Activated naive CD8-positive, alpha-beta T cell treated with anti-CD3 and anti-CD28 coated beads, Interleukin-2, amount 50 U/mL, for 24 hours (primary cell): ENCODE measurements around the gene FARP1.

Source experiments
- ATAC-seq: fragments of 150-1000 bp; cut with Tn5 transposase; one replicate; pipeline ENCODE4 v1.10.0; 2021
- DNase-seq: peaks from one replicate; pipeline ENCODE4 v3.0.0; 2021
- H3K27ac Mint-ChIP-seq: one replicate; pipeline ENCODE4 v1.8.0; 2021; ENCODE audit warnings: mild to moderate bottlenecking, mixed read lengths
- H3K27me3 Mint-ChIP-seq: one replicate; pipeline ENCODE4 v1.8.0; 2021; ENCODE audit warnings: mixed read lengths
- H3K36me3 Mint-ChIP-seq: one replicate; pipeline ENCODE4 v1.8.0; 2021; ENCODE audit warnings: low read depth, mixed read lengths
- H3K4me1 Mint-ChIP-seq: one replicate; pipeline ENCODE4 v1.8.0; 2021; ENCODE audit warnings: mixed read lengths
- H3K4me3 Mint-ChIP-seq: one replicate; pipeline ENCODE4 v1.8.0; 2021; ENCODE audit warnings: mild to moderate bottlenecking, moderate library complexity, mixed read lengths
- H3K9me3 Mint-ChIP-seq: one replicate; pipeline ENCODE4 v1.8.0; 2021; ENCODE audit warnings: mixed read lengths

Gene FARP1

DNA sequence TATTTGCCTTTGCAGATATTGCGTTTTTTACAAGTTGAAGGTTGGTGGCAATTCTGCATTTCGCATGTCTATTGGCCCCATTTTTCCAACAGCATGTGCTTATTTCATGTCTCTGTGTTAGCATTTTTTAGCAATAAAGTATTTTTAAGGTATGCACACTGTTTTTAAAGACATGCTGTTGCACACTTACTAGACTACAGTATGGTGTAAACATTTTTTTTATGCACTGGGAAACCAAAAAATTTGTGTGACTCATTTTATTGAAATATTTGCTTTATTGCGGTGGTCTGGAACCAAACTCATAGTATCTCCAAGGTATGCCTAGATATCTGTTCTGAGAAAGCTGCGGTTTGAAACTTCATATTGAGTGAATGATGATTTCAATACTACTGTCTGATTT is 89.6 kb downstream of the FARP1 start:
- no peak for ATAC-seq
- no peak for DNase-seq
- H3K4me3 Mint-ChIP-seq = no peak overlapping the region
- H3K4me1 Mint-ChIP-seq = no peaks in the 10 kb centered on the region
- H3K36me3 Mint-ChIP-seq = no peaks in the 10 kb centered on the region
- peaks cover 4% of the 10 kb centered on the region for H3K27me3 Mint-ChIP-seq
- H3K9me3 Mint-ChIP-seq = peaks cover 10% of the 10 kb centered on the region
- no peak overlapping the region for H3K27ac Mint-ChIP-seq

DNA sequence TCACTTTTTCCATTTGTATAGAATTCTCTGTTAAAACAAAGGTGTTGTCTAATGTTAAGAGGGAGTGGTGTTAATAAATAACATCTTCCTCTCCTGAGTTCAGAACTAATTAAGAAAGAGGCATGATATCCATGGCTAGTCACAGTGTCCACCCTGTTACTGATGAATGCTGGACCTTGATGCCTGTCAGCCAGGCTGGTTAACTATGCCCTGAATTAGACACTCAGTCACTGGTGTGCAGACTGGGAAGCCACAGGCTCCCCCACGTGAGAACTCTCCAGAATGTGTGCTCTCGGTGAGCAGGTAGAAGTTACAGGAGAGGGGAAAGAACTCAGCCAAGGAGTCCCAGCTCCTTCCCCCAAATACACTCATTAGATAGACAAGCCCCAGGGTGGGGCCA is 90.2 kb downstream of the FARP1 start:
- DNase-seq (no peak), ATAC-seq (no peak)
- Mint-ChIP-seq H3K27me3 (peaks cover 4% of the 10 kb centered on the region), H3K36me3 (no peaks in the 10 kb centered on the region), H3K27ac (no peak overlapping the region), H3K4me3 (no peak overlapping the region), H3K9me3 (peaks cover 6% of the 10 kb centered on the region), H3K4me1 (no peaks in the 10 kb centered on the region)

DNA sequence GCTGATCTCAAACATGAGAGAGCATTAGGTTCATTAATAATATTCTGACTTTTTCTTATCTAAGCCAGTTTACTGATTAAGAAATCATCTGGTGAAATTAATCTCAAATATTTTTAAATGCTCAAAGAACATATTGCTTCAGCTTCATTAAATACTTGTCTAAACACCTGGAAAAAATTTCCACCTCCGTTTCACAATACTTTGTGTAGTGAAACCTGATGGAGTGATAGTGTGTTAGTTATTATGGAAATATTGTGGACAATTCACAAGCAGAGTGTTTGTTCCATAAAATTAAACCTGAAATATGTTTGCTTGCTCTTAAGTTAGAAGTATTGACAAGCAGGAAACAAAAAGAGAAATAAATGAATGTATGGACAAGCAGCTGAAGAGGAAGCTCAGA is 91.5 kb downstream of the FARP1 start:
- ATAC-seq = no peak
- H3K27me3 Mint-ChIP-seq = peaks cover 4% of the 10 kb centered on the region
- H3K4me1 Mint-ChIP-seq = no peaks in the 10 kb centered on the region
- no peak for DNase-seq
- H3K9me3 Mint-ChIP-seq = peaks cover 6% of the 10 kb centered on the region
- no peak overlapping the region for H3K4me3 Mint-ChIP-seq
- H3K27ac Mint-ChIP-seq = no peak overlapping the region
- no peaks in the 10 kb centered on the region for H3K36me3 Mint-ChIP-seq

DNA sequence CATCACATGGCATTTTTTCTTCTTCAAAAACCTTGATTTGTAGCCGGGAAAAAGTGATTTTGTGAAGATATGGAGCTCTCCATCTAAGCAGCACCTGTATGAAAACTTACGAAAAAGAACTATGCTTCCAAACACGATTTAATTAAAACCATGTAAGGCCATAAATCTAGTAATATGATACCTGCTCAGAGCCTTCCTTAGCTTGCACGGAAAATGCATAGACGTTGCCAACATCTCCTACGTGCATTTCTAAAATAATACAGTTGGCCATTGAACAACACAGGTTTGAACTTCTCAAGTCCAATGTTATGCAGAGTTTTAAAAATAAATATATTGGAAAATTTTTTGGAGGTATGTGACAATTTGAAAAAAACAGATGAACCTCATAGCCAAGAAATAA is 93.3 kb downstream of the FARP1 start:
- H3K36me3 Mint-ChIP-seq = no peaks in the 10 kb centered on the region
- H3K4me1 Mint-ChIP-seq = no peaks in the 10 kb centered on the region
- peaks cover 4% of the 10 kb centered on the region for H3K27me3 Mint-ChIP-seq
- no peak overlapping the region for H3K4me3 Mint-ChIP-seq
- no peaks in the 10 kb centered on the region for H3K9me3 Mint-ChIP-seq
- ATAC-seq (no peak), DNase-seq (no peak)
- no peak overlapping the region for H3K27ac Mint-ChIP-seq

DNA sequence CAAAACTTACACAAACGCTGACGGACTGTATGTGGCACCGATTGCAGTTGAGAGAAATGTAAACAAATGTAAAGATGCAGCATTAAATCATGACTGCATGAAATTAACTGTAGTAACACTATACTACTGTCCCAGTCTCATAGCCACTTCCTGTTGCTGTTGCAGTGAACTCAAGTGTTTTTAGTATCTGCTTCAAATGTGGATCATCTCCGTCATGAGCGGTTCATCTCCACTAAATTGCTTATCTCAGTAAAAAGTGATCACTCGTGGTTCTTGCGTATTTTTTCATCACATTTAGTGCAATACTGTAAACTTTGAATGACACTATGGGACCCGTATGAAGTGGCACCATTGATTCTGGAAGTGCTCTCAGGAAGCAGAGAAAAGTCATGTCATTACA is 94.4 kb downstream of the FARP1 start:
- no peaks in the 10 kb centered on the region for H3K9me3 Mint-ChIP-seq
- H3K4me3 Mint-ChIP-seq = no peak overlapping the region
- no peaks in the 10 kb centered on the region for H3K36me3 Mint-ChIP-seq
- H3K4me1 Mint-ChIP-seq = no peaks in the 10 kb centered on the region
- H3K27ac Mint-ChIP-seq = no peak overlapping the region
- H3K27me3 Mint-ChIP-seq = peaks cover 3% of the 10 kb centered on the region
- DNase-seq (no peak), ATAC-seq (no peak)

DNA sequence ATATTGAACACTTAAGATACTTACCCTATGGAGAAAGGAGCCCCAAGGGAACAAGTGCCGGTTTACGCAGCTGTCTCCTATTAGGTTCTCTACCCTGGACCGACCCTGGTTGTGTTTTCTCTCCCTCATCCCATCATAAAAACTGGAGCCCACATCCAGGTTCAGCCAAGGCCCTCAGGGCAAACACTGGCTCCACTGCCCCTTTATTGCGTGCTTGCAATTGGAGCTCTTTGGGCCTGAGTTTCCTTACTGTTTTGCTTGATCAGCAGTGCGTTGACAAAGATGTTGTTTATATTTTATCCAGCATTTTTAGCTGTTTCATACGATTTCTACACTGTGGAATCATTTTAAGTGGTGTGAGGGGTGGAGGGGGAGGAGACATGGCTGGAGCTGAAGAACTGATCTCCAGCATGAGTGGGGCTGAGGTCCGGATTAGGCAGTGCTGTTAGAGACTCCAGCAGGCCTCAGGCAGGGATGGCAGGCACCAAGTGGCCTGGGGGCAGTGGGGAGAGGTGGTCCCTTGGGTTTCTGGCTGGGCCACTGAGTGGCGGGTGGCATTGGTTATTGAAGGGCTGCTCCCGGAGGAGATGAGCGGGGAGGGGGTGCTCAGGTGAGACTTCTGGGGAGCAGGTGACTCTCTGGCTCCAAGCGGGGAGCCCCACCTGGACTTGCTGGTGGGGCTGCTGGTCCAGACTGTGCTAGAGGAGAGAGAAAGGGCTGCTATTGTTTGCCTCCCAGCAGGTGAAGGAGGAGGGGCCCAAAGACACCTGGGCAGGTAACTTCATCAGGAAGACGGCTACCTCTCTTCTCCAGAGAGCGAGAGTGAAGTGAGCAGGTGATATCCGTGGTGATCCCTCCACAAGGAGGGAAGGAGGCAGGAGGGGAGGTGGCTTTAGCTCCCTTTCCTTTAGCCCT is 96.5 kb downstream of the FARP1 start:
- H3K36me3 Mint-ChIP-seq = no peaks in the 10 kb centered on the region

DNA sequence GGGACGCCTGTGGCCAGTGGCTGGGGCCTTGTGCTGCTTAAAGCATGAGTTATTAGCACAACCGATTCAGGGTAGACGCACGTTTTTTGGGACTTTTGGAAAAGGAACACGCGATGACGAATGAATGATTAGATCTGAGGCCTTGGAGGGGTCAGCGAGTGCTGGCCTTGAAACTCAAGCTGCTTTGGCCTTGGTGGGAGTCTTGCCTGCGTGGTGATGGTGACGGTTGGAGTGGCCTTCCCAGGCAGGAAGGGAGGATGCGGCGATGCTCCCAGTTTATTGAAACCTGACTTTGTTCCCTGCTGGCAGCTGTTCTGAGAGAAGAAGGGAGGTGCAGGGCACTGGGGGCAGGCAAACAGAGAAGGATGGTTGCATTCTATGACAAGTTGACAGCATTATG is 97.2 kb downstream of the FARP1 start:
- Mint-ChIP-seq H3K9me3 (no peaks in the 10 kb centered on the region), H3K36me3 (no peaks in the 10 kb centered on the region), H3K27ac (no peak overlapping the region), H3K4me3 (no peak overlapping the region), H3K4me1 (no peaks in the 10 kb centered on the region), H3K27me3 (peaks cover 3% of the 10 kb centered on the region)
- DNase-seq = no peak
- no peak for ATAC-seq

More for the DNA sequence above, 96.5 kb downstream of the FARP1 start:
- no peak overlapping the region for H3K27ac Mint-ChIP-seq
- DNase-seq = no peak
- no peaks in the 10 kb centered on the region for H3K4me1 Mint-ChIP-seq
- H3K4me3 Mint-ChIP-seq = no peak overlapping the region
- ATAC-seq = no peak
- H3K27me3 Mint-ChIP-seq = peaks cover 3% of the 10 kb centered on the region
- H3K9me3 Mint-ChIP-seq = no peaks in the 10 kb centered on the region

DNA sequence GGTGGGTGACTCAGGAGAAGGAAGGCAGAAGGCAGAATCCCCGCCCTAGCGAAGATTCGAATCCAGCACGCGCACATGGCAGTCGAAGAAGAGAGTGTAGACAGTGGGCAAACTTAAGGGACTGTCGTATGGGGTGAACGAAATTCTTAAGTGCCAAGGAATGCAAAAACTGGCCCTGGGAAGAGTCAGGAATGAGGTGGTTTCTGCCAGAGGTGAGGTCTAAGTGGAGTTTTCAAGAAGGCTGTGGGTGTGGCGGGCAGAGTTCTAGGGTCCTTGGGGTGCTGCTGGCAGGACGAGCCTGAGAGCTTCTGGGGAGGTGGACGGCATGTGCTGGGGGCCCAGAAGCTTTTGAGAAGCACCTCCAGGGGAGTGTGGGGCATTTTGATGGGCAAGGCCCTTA is 98.1 kb downstream of the FARP1 start:
- Mint-ChIP-seq H3K36me3 (no peaks in the 10 kb centered on the region), H3K27ac (no peak overlapping the region)
- no peak for ATAC-seq

DNA sequence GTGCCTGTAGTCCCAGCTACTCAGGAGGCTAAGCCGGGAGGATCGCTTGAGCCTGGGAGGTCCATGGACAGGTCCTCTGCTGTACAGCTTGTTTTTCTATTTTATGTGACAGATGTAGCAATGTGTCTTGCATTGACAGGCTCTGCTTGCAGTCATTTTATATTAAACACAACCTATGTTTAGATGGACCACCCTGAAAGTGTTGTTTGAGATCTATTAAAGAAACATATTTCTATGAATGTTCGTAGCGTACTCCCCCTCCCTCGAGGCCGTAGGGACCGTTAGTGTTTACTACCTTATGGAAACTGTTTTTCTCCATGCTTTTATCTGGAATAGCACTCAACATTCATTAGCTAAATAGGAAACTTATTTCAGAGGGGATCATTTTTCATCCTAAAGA is 99.1 kb downstream of the FARP1 start:
- Mint-ChIP-seq H3K9me3 (no peaks in the 10 kb centered on the region), H3K27ac (no peak overlapping the region), H3K27me3 (peaks cover 6% of the 10 kb centered on the region), H3K4me3 (no peak overlapping the region), H3K4me1 (no peaks in the 10 kb centered on the region), H3K36me3 (no peaks in the 10 kb centered on the region)
- no peak for ATAC-seq
- DNase-seq = no peak

More for the DNA sequence above, 98.1 kb downstream of the FARP1 start:
- peaks cover 3% of the 10 kb centered on the region for H3K27me3 Mint-ChIP-seq
- DNase-seq = no peak
- no peak overlapping the region for H3K4me3 Mint-ChIP-seq
- H3K4me1 Mint-ChIP-seq = no peaks in the 10 kb centered on the region
- H3K9me3 Mint-ChIP-seq = no peaks in the 10 kb centered on the region

DNA sequence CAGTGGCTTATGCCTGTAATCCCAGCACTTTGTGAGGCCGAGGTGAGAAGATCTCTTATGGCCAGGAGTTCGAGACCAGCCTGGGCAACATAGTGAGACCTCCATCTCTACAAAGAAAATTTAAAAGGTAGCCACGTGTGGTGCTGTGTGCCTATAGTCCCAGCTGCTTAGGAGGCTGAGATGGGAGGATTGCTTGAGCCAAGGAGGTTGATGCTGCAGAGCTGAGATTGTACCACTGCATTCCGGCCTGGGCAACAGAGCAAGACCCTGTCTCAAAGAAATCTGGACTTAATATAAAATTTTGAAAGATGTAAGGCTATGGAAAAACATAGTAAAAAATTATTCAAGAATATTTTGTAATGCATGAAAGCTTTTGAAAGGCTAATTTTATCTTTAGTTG is 99.5 kb downstream of the FARP1 start:
- no peak for ATAC-seq
- no peaks in the 10 kb centered on the region for H3K36me3 Mint-ChIP-seq
- no peak overlapping the region for H3K27ac Mint-ChIP-seq
- peaks cover 4% of the 10 kb centered on the region for H3K27me3 Mint-ChIP-seq
- no peak overlapping the region for H3K4me3 Mint-ChIP-seq
- H3K4me1 Mint-ChIP-seq = no peaks in the 10 kb centered on the region
- DNase-seq = no peak
- no peaks in the 10 kb centered on the region for H3K9me3 Mint-ChIP-seq

DNA sequence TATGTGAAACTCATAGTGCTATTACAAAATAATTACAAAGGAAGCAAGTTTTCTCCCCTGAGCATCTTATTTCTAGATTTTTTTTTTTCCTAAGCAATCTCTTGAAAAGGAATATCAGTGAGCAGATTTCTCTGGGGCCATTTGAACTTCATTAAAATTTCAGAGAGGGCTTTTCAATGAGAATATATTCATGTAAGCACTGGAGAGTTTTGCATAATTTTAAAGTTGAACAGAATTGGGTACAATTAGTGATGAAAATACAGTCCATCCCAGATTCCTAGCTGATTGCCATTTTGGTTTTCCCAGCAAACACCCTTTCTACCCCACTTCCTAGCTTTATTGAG is 101.0 kb downstream of the FARP1 start:
- no peak for ATAC-seq
- no peak for DNase-seq
- H3K27me3 Mint-ChIP-seq = peaks cover 4% of the 10 kb centered on the region
- H3K4me1 Mint-ChIP-seq = no peaks in the 10 kb centered on the region
- H3K27ac Mint-ChIP-seq = no peak overlapping the region
- H3K4me3 Mint-ChIP-seq = no peak overlapping the region
- no peaks in the 10 kb centered on the region for H3K9me3 Mint-ChIP-seq
- H3K36me3 Mint-ChIP-seq = no peaks in the 10 kb centered on the region

DNA sequence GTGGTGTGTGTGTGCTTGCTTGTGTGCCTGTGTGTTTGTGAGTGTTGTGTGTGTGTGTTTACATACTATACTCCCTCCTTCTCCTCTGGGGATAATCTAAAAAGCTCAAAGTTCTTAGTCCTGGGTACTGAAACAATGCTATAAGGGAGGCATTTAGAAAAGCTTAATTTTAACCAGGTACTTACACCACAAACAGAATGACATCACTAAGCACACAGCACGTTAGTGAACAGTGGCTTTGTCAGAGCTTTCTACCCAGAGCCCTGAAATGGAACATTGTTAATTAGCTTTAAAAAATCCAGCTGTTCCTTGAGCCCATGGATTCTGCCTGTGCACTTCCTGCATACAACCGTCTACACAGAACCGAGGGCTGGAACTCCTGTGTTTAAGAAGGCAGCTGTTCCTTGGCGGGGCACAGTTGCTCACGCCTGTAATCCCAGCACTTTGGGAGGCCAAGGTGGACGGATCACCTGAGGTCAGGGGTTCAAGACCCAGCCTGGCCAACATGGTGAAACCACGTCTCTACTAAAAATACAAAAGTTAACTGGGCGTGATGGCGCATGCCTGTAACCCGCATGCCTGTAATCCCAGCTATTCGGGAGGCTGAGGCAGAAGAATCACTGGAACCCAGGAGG is 103.8 kb downstream of the FARP1 start:
- DNase-seq (no peak), ATAC-seq (no peak)
- Mint-ChIP-seq H3K9me3 (no peaks in the 10 kb centered on the region), H3K36me3 (no peaks in the 10 kb centered on the region), H3K27me3 (peaks cover 4% of the 10 kb centered on the region), H3K4me1 (no peaks in the 10 kb centered on the region), H3K27ac (no peak overlapping the region), H3K4me3 (no peak overlapping the region)

DNA sequence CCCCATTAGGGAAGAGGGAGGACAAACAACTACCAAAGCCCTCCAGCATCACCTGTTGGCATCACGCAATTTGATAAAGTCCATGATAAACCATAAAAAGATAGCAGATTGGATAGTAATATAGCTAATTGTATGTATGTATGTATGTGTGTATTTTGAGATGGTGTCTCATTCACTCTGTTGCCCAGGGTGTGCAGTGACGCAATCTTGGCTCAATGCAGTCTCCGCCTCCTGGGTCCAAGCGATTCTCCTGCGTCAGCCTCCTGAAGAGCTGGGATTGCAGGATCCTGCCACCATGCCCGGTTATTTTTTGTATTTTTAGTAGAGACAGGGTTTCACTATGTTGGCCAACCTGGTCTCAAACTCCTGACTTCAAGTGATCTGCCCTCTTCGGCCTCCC is 108.8 kb downstream of the FARP1 start:
- DNase-seq = no peak
- H3K4me3 Mint-ChIP-seq = no peak overlapping the region
- ATAC-seq = no peak
- H3K27me3 Mint-ChIP-seq = no peaks in the 10 kb centered on the region
- H3K9me3 Mint-ChIP-seq = no peaks in the 10 kb centered on the region
- H3K27ac Mint-ChIP-seq = no peak overlapping the region
- no peaks in the 10 kb centered on the region for H3K4me1 Mint-ChIP-seq
- H3K36me3 Mint-ChIP-seq = no peaks in the 10 kb centered on the region

DNA sequence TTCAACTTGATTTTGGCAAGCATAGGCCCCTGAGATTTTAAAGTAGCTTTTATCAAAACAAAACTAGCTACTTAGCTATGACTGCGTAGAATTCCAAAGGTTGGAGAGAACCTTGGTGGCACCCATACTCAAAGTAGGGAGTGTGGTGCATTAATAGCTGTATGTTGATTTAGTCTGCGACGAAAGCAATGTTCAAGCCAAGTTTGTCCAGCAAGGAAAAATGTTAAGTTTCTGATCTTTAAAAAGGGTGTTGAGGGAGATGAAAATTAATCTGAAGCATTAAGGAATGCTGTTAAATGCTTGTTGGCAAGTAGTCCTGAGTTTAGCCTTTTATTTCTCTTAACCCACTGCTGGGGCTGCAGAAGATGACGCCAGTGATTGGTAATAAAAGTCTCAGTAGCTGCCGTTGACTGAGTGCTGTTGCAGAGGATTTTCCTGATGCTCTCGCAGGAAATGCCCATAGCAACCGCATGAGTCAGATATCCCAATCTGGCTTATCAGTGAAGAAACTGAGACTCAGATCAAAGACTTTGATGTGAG is 110.1 kb downstream of the FARP1 start:
- ATAC-seq (no peak), DNase-seq (no peak)
- no peak overlapping the region for H3K27ac Mint-ChIP-seq
- no peaks in the 10 kb centered on the region for H3K27me3 Mint-ChIP-seq
- H3K36me3 Mint-ChIP-seq = no peaks in the 10 kb centered on the region
- H3K4me3 Mint-ChIP-seq = no peak overlapping the region
- H3K9me3 Mint-ChIP-seq = no peaks in the 10 kb centered on the region
- H3K4me1 Mint-ChIP-seq = no peaks in the 10 kb centered on the region

DNA sequence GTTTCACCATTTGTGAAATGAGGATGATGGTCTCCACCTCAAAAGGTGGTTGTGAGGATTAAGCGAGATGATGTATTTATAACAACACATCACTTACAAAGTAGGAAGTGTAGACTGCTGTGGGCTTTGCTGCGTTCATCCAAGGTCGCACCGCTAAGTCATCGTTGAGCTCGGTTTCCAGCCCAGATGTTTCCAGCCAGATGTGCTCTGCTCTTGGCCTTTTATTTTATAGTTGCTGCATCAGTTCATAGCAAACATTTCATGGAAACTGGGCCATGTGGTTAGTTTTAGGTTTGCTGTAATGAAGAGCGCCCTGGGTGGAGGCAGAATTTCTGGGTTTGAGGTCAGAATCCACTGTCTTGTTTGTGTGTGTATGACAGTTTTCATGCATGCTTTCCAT is 110.6 kb downstream of the FARP1 start:
- H3K4me1 Mint-ChIP-seq = no peaks in the 10 kb centered on the region
- H3K27me3 Mint-ChIP-seq = no peaks in the 10 kb centered on the region
- no peak overlapping the region for H3K4me3 Mint-ChIP-seq
- ATAC-seq = no peak
- H3K27ac Mint-ChIP-seq = no peak overlapping the region
- H3K9me3 Mint-ChIP-seq = no peaks in the 10 kb centered on the region
- H3K36me3 Mint-ChIP-seq = no peaks in the 10 kb centered on the region
- DNase-seq = no peak
